Adrenal gland (tissue), 12 donors: Measurements from ENCODE around the gene KRTAP10-2. TPM values are rescaled to one million over a fixed set of nuclear protein-coding genes. Genes with fewer than 3 reads are reported as not detected.

Experiments used
- DNase-seq, 7 donors: peaks; one replicate each; pipeline ENCODE4 v3.0.0-alpha.2; 2019 to 2020
- H3K27ac ChIP-seq, 5 donors: fragments of 200-600 bp; sonication (generic) in 4 of 5; 1 replicate in 3 of 5; 2 replicates in 2 of 5; pipeline versions ENCODE4 v1.5.1 to v1.8.0; 2016 to 2020; ENCODE audit warnings: mild to moderate bottlenecking in 1 of 5
- H3K27me3 ChIP-seq: fragments of 200-600 bp; 2 replicates; pipeline ENCODE4 v1.8.0; 2021
- H3K36me3 ChIP-seq, 2 donors: fragments of 200-600 bp; replicated peaks in 1 of 2; 1 replicate in 1 of 2; 2 replicates in 1 of 2; pipeline versions ENCODE4 v1.5.1 to v1.8.0; 2018 to 2022
- H3K4me1 ChIP-seq, 2 donors: fragments of 200-600 bp; replicated peaks in 1 of 2; 1 replicate in 1 of 2; 2 replicates in 1 of 2; pipeline versions ENCODE4 v1.5.1 to v1.8.0; 2018 to 2021
- H3K4me3 ChIP-seq, 4 donors: fragments of 200-600 bp; sonication (generic) in 3 of 4; one replicate each; pipeline ENCODE4 v1.5.1; 2016 to 2018
- H3K9me3 ChIP-seq, 3 donors: fragments of 200-600 bp; sonication (generic) in 1 of 3; replicated peaks in 1 of 3; 1 replicate in 2 of 3; 2 replicates in 1 of 3; pipeline versions ENCODE4 v1.5.1 to v1.8.0; 2016 to 2021
- POLR2A ChIP-seq, 2 donors: fragments of 450-650 bp; IDR thresholded peaks; one replicate each; pipeline ENCODE4 v1.6.1; 2017; ENCODE audit warnings: antibody characterized with exemption in 2 of 2, mild to moderate bottlenecking in 2 of 2, moderate library complexity in 1 of 2
- WGBS, 4 donors: extraction: QIAGEN DNeasy Blood & Tissue Kit in 2 of 4; methylation state at CpG; one replicate each; pipeline versions ENCODE4 v1.1.5 to v1.1.7; 2013 to 2017; 5-methylcytosine and 5-hydroxymethylcytosine counted together
- intact Hi-C, 2 donors: fragments of 100-400 bp; cut with DNase I; formaldehyde crosslinking; loops; one replicate each; pipeline versions ENCODE4 v1.14.1 to v1.15.0; 2022 to 2023
- polyA plus RNA-seq, 3 donors: library from polyadenylated mRNA; stranded (reverse); fragments of 200-250 nt in 2 of 3; fragments of 350-450 nt in 1 of 3; fragmentation: Illumina TruSeq in 1 of 3; extraction: RNeasy Lipid Tissue Mini Kit (QIAGEN cat#74804) in 1 of 3; gene quantifications; one replicate each; pipeline ENCODE4 v1.2.3, GENCODE V29; 2013 to 2014
- total RNA-seq, 9 donors: library from RNA; depleted of rRNA in 4 of 9; stranded (reverse); fragments of >200 nt in 4 of 9; fragments of 120-200 nt in 1 of 9; fragmentation: NEBNext Ultra II Directional in 1 of 9; extraction: Animal tissue kit (Norgen Biotek cat#: 25700) in 1 of 9; gene quantifications; one replicate each; pipeline versions ENCODE4 v1.1.0 to v1.2.4, GENCODE V29; 2013 to 2023
- TF ChIP-seq, protein P1 (sequence below), 6 experiments: fragments of 450-650 bp in 4 of 6; fragments of 200-600 bp in 2 of 6; sonication (generic) in 1 of 6; IDR thresholded peaks; 1 replicate in 5 of 6; 2 replicates in 1 of 6; pipeline versions ENCODE4 v1.5.1 to v1.8.0; 2016 to 2021; ENCODE audit warnings: antibody characterized with exemption in 6 of 6, mild to moderate bottlenecking in 2 of 6, moderate library complexity in 1 of 6
- donor health status: healthy with polysubstance abuse.
- donor health status: Bipolar disorder and iron deficiency.
- donor health status: DM: yes; HTN: yes; CAD: no.
- donor health status: DM: no; HTN: no; CAD: no.
- donor health status: DM: no; HTN: no; CAD: no.
- donor health status: DM: yes; HTN: yes; CAD: no.

KRTAP10-2 gene
- total and polyA plus RNA-seq, 12 donors, result not detected

DNA sequence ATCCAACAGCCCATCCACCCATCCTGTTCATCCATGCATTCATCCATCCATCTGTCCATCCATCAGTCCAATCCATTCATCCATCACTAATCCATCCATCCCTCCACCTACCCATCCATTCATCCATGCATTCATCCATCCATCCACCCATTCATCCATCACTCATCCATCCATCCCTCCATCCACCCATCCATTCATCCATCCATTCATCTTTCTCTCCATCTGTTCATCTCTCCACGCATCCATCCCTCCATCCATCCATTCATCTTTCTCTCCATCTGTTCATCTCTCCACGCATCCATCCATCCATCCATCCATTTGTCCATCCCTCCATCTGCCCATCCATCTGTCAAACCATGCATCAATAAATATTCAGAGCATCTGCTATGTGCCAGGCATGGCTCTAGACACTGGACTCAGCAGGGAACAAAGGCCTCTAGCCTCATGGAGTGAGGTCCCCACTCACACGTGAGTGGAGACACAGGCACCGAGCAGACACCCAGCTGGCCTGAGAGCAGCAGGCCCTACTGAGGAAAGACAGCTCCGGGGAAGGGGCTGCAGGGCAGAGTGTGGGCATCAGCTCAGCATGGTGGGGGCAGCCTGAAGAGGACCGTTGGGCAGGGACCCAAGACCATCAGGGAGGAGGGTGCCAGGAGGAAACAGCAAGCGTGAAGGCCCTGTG lies 20.9 kb downstream of the KRTAP10-2 start:
- TF ChIP-seq, protein P1, sequence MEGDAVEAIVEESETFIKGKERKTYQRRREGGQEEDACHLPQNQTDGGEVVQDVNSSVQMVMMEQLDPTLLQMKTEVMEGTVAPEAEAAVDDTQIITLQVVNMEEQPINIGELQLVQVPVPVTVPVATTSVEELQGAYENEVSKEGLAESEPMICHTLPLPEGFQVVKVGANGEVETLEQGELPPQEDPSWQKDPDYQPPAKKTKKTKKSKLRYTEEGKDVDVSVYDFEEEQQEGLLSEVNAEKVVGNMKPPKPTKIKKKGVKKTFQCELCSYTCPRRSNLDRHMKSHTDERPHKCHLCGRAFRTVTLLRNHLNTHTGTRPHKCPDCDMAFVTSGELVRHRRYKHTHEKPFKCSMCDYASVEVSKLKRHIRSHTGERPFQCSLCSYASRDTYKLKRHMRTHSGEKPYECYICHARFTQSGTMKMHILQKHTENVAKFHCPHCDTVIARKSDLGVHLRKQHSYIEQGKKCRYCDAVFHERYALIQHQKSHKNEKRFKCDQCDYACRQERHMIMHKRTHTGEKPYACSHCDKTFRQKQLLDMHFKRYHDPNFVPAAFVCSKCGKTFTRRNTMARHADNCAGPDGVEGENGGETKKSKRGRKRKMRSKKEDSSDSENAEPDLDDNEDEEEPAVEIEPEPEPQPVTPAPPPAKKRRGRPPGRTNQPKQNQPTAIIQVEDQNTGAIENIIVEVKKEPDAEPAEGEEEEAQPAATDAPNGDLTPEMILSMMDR (IDR thresholded peaks at IDR 0.05), result no peak
- TF ChIP-seq POLR2A (IDR thresholded peaks at IDR 0.05), result no peak
- 76 to 87% (median 81%) methylated on average over 5 to 7 of the region's 7 CpGs for WGBS, 4 donors

DNA sequence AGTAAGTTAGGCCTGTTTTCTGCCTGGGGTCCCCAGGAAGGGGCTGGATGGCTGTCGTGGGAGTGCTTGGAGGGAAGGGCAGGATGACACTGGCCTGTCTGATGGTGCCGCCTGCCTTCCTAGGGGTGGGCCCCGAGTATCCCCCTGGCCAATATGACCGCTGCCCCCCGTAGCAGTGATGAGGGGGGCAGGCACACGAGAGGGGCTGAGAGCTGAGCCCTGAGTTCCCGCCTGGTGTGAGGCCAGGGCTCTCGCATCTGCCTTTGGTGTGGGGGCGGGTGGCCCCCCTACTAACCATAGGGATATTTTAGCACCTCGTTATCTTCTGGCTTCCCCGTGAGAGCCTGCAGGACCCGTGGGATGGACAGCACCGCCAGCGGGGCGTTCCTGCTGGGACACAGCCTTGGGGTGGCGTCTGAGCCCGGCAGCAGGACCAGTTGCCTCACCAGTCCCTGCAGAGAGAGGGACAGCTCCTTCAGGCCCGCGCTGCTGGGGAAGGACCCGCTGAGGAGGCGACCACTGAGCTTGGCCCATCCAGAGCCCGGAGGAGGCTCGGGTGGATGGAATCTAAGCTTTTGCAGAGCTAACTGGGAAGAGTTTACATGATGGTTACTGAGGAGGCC lies 21.7 kb downstream of the KRTAP10-2 start:
- Histone ChIP-seq H3K9me3 (no peaks in the 10 kb centered on the region), H3K27me3 (no peaks in the 10 kb centered on the region), H3K4me1 (no peaks in the 10 kb centered on the region), H3K27ac (no peak overlapping the region), H3K4me3 (no peak overlapping the region), H3K36me3 (no peaks in the 10 kb centered on the region)
- no peak for TF ChIP-seq POLR2A (IDR thresholded peaks at IDR 0.05)
- TF ChIP-seq, protein P1 (IDR thresholded peaks at IDR 0.05), result no peak
- WGBS, 4 donors, result 71 to 80% (median 75%) methylated on average over 8 to 23 of the region's 23 CpGs
- intact Hi-C loops, result no loop called here
- peak in 2 of 7 donors; percentile 1 to 6 for DNase-seq

More for the DNA sequence above, 20.9 kb downstream of the KRTAP10-2 start:
- no peak overlapping the region for H3K4me3 ChIP-seq
- no peaks in the 10 kb centered on the region for H3K4me1 ChIP-seq
- H3K27ac ChIP-seq, result no peak overlapping the region
- no peaks in the 10 kb centered on the region for H3K9me3 ChIP-seq
- no peaks in the 10 kb centered on the region for H3K36me3 ChIP-seq
- no peaks in the 10 kb centered on the region for H3K27me3 ChIP-seq
- DNase-seq, result peak in 2 of 7 donors; percentile 1 to 5
- intact Hi-C loops, result no loop called here

DNA sequence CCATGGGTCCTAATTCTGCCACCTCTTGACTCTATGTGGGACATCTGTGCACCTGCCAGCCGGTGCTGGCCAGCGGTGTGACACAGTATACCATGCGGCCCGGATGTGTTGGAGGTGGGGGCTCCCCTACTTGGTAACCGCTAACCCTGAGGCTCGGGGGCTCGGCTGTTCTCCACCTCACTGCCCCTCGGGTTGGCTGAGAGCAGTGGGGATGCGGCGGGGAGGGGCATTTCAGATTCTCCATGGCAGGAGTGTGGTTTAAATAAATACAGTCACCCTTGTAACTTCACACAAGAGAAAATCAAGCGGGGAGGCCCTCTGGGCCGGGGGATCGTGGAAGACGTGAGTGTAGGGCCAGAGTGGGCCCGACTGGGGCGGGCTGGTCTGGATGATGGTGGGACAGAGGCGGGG lies 22.3 kb downstream of the KRTAP10-2 start:
- no peak for TF ChIP-seq POLR2A (IDR thresholded peaks at IDR 0.05)
- TF ChIP-seq, protein P1 (IDR thresholded peaks at IDR 0.05), result no peak
- peak in 2 of 7 donors; percentile 1 to 5 for DNase-seq
- Histone ChIP-seq H3K27me3 (no peaks in the 10 kb centered on the region), H3K4me1 (no peaks in the 10 kb centered on the region), H3K27ac (no peak overlapping the region), H3K4me3 (no peak overlapping the region), H3K9me3 (no peaks in the 10 kb centered on the region), H3K36me3 (no peaks in the 10 kb centered on the region)
- intact Hi-C loops, result no loop called here
- WGBS, 4 donors, result 83 to 89% (median 87%) methylated on average over 11 to 17 of the region's 17 CpGs

DNA sequence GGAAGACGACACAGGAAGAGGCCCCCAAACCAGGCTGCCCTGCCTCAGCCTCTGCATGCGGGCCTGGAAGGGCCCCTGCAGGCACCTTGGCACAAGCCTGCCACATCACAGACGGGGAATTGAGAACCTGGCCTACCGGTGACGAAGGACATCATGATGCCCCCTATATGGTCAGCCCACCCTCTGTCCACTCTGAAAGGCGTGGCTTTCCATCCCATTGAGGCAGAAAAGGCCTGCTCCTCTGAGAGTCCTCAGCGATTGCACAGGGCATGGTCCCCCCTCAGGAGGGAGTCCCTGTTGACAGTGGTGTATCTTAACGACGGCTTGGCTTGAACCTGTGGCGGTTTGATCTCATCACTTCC lies 22.7 kb downstream of the KRTAP10-2 start:
- Histone ChIP-seq H3K27me3 (no peaks in the 10 kb centered on the region), H3K36me3 (no peaks in the 10 kb centered on the region), H3K27ac (no peak overlapping the region), H3K4me3 (no peak overlapping the region), H3K9me3 (no peaks in the 10 kb centered on the region), H3K4me1 (no peaks in the 10 kb centered on the region)
- no peak for TF ChIP-seq POLR2A (IDR thresholded peaks at IDR 0.05)
- TF ChIP-seq, protein P1 (IDR thresholded peaks at IDR 0.05), result no peak
- intact Hi-C loops, result no loop called here
- no peak for DNase-seq
- WGBS, 4 donors, result 84 to 95% (median 89%) methylated on average over 3 to 10 of the region's 10 CpGs
